ENCODE data around the gene BEND7. TPM values are rescaled to one million over a fixed set of nuclear protein-coding genes. Genes with fewer than 3 reads are reported as not detected.

Gene BEND7
- total RNA-seq, 4 donors from 2014 or later, result 4.7 to 13.4 (median 6.5) TPM

DNA sequence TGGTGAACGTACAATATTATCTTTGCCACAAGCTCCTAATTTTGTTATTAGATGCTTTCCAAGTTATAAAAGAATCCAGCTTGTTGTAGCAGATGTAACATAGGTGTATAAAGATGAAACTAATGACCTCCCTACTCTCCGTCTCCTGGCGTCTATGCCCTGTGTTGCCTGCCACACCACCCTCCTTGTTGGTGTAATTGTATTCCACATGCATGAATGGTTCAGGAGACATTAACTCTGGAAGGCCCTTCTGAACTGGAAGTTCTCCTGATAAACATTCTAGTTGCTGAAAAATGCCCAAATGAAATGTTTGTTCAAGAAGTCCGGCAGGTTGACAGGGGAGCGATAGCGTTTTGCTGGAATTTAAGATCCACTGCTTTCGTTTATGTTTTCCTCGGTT lies 126.8 kb downstream of the BEND7 start:
- peaks cover 7% of the 10 kb centered on the region for H3K4me1 ChIP-seq
- no peak for TF ChIP-seq EP300 (IDR thresholded peaks at IDR 0.05)
- no peak for TF ChIP-seq POLR2A (IDR thresholded peaks at IDR 0.05)
- TF ChIP-seq, protein P1, sequence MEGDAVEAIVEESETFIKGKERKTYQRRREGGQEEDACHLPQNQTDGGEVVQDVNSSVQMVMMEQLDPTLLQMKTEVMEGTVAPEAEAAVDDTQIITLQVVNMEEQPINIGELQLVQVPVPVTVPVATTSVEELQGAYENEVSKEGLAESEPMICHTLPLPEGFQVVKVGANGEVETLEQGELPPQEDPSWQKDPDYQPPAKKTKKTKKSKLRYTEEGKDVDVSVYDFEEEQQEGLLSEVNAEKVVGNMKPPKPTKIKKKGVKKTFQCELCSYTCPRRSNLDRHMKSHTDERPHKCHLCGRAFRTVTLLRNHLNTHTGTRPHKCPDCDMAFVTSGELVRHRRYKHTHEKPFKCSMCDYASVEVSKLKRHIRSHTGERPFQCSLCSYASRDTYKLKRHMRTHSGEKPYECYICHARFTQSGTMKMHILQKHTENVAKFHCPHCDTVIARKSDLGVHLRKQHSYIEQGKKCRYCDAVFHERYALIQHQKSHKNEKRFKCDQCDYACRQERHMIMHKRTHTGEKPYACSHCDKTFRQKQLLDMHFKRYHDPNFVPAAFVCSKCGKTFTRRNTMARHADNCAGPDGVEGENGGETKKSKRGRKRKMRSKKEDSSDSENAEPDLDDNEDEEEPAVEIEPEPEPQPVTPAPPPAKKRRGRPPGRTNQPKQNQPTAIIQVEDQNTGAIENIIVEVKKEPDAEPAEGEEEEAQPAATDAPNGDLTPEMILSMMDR (IDR thresholded peaks at IDR 0.05), result no peak
- TF ChIP-seq POLR2AphosphoS5 (IDR thresholded peaks at IDR 0.05), result no peak
- no peak overlapping the region for H3K27ac ChIP-seq
- WGBS, result 89% methylated on average over 8 of the region's 8 CpGs
- H3K27me3 ChIP-seq, result no peaks in the 10 kb centered on the region
- no peaks in the 10 kb centered on the region for H3K36me3 ChIP-seq
- DNase-seq (ENCODE audit: low spot score in 2 of 2), result no peak
- H3K4me3 ChIP-seq, result no peak overlapping the region
- no peaks in the 10 kb centered on the region for H3K9me3 ChIP-seq

DNA sequence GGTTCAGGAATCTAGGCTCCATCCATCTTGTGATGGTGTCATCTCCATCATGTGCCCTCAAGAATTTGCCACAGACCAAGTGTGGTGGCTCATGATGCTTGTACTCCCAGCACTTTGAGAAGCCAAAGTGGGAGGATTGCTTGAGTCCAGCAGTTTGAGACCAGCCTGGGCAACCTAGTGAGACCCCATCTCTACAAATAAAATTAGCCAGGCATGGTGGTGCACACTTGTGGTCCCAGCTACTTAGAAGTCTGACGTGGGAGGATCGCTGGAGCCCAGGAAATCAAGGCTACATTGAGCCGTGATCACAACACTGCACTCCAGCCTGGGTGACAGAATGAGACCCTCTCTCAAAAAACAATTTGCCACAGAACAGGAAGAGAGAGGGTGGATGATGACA lies 127.7 kb downstream of the BEND7 start:
- TF ChIP-seq POLR2AphosphoS5 (IDR thresholded peaks at IDR 0.05), result no peak
- TF ChIP-seq, protein P1 (IDR thresholded peaks at IDR 0.05), result no peak
- TF ChIP-seq EP300 (IDR thresholded peaks at IDR 0.05), result no peak
- TF ChIP-seq POLR2A (IDR thresholded peaks at IDR 0.05), result no peak
- no peak for DNase-seq (ENCODE audit: low spot score in 2 of 2)
- no peak overlapping the region for H3K27ac ChIP-seq

DNA sequence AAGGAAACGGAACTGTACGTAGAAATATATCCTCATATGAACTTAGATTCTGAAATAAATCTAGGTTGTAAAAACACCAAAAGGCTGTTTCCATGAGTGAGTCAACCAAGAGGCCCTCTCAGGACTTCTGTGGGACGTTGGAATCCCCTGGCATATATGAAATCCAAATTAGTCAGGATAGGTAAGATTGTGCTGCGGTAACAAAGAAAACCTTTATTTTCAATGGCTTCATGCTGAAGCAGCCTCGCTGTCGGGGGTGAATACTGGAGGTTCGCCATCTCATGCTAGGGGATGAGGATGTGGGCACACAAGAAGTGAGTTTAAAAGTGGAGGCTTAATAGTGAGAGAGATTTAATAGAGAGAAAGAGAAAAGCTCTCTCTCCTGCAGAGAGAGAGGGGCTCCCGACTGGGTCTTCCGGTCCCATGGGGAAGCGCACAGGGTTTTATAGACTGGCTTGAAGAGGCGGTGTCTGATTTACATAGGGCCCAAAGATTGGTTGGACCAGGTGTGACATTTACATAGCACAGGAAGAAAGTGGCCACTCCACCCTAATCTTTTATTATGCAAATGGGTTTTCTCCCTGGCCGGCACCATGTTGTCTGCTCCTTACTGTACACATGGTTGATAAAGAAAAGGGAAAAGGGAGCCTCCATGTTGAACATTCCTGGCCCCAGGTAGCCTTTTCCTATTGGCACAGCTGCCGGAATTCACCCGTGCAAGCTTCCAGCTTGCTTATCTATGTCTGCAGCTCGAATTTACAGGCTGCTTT lies 128.4 kb downstream of the BEND7 start:
- Histone ChIP-seq H3K4me3 (no peak overlapping the region), H3K27me3 (no peaks in the 10 kb centered on the region), H3K27ac (no peak overlapping the region), H3K36me3 (no peaks in the 10 kb centered on the region), H3K9me3 (no peaks in the 10 kb centered on the region), H3K4me1 (peaks cover 7% of the 10 kb centered on the region)
- no peak for TF ChIP-seq POLR2A (IDR thresholded peaks at IDR 0.05)
- TF ChIP-seq POLR2AphosphoS5 (IDR thresholded peaks at IDR 0.05), result no peak
- TF ChIP-seq, protein P1 (IDR thresholded peaks at IDR 0.05), result no peak
- no peak for TF ChIP-seq EP300 (IDR thresholded peaks at IDR 0.05)
- DNase-seq (ENCODE audit: low spot score in 2 of 2), result no peak
- 72% methylated on average over 15 of the region's 15 CpGs for WGBS

More for the DNA sequence above, 127.7 kb downstream of the BEND7 start:
- Histone ChIP-seq H3K4me3 (no peak overlapping the region), H3K36me3 (no peaks in the 10 kb centered on the region), H3K9me3 (no peaks in the 10 kb centered on the region), H3K4me1 (peaks cover 7% of the 10 kb centered on the region), H3K27me3 (no peaks in the 10 kb centered on the region)
- 90% methylated on average over 3 of the region's 3 CpGs for WGBS

DNA sequence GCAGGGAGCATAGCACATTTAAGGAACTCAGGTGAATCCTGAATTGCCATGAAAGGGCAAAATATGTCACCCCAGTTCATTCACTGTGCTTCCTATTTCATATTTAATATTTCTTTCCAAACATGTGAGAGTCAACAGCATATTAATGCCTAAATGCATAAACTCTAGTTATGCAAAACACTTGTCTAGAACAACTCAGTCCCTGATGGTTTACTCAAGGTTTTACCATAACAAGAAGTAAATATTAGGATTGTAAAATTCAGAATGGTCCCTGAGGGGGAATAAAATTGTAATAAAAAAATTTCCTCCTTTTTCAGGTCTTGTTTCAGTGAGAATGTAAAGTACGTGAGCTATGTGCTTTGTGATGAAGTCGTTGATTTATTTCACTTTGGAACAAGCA lies 129.1 kb downstream of the BEND7 start:
- WGBS, result 77% methylated on average over 2 of the region's 2 CpGs
- H3K27ac ChIP-seq, result no peak overlapping the region
- no peak for DNase-seq (ENCODE audit: low spot score in 2 of 2)
- H3K4me1 ChIP-seq, result peaks cover 7% of the 10 kb centered on the region
- no peaks in the 10 kb centered on the region for H3K9me3 ChIP-seq
- no peaks in the 10 kb centered on the region for H3K36me3 ChIP-seq
- no peaks in the 10 kb centered on the region for H3K27me3 ChIP-seq
- TF ChIP-seq EP300 (IDR thresholded peaks at IDR 0.05), result no peak
- no peak overlapping the region for H3K4me3 ChIP-seq

DNA sequence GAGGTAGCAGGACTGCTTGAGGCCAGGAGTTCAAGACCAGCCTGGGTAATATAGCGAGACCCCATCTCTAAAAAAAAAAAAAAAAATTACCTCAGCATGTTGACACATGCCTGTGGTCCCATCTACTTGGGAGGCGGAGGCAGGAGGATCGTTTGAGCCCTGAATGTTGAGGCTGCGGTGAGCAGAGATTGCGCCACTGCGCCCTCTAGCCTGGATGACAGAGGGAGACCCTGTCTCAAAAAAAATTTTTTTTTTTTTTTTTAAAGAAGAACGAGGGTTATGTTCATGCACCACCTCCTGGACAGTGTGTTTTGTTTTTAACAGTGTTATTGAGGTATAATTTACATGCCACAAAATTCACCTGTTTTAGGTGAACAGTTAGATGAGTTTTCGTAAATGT lies 129.6 kb downstream of the BEND7 start:
- 80% methylated on average over 8 of the region's 8 CpGs for WGBS
- DNase-seq (ENCODE audit: low spot score in 2 of 2), result no peak
- no peak for TF ChIP-seq POLR2A (IDR thresholded peaks at IDR 0.05)
- TF ChIP-seq, protein P1 (IDR thresholded peaks at IDR 0.05), result no peak
- no peak for TF ChIP-seq POLR2AphosphoS5 (IDR thresholded peaks at IDR 0.05)
- TF ChIP-seq EP300 (IDR thresholded peaks at IDR 0.05), result no peak
- no peak overlapping the region for H3K4me3 ChIP-seq
- H3K27ac ChIP-seq, result no peak overlapping the region
- H3K4me1 ChIP-seq, result peaks cover 3% of the 10 kb centered on the region
- no peaks in the 10 kb centered on the region for H3K27me3 ChIP-seq
- no peaks in the 10 kb centered on the region for H3K36me3 ChIP-seq
- no peaks in the 10 kb centered on the region for H3K9me3 ChIP-seq
